Transverse colon (tissue), 3 donors: ENCODE data around the gene ZNF385B.

Experiments
- POLR2A ChIP-seq: fragments of 450-650 bp; IDR thresholded peaks from one replicate; pipeline ENCODE4 v1.6.1; 2016; ENCODE audit warnings: antibody characterized with exemption, mild to moderate bottlenecking, moderate library complexity
- TF ChIP-seq, protein P1 (sequence below), 5 experiments: fragments of 200-600 bp in 3 of 5; fragments of 450-650 bp in 2 of 5; sonication (generic) in 3 of 5; IDR thresholded peaks; 1 replicate in 2 of 5; 2 replicates in 3 of 5; pipeline ENCODE4 v1.5.1; 2016 to 2017; ENCODE audit warnings: antibody characterized with exemption in 5 of 5, inconsistent platforms in 3 of 5, mild to moderate bottlenecking in 2 of 5, moderate library complexity in 1 of 5

DNA sequence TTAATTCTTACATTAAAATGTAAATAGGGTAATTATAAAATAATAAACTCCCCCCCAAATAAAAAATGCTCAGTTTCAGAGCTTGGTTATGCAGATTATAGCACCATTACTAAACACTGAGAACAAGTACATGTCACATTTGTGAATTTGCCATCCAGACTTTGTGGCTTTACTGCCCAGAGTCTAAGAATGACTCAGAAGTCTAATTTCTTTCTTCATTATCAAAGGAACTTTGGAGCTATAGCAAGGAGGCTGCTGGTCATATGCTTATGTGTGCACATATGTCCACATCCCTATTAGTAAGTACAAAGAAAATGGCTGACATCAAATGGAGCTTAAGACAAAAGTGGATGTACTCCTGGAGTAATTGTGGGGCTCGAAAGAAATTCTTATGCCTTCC lies 348.2 kb downstream of the ZNF385B start:
- TF ChIP-seq, protein P1, sequence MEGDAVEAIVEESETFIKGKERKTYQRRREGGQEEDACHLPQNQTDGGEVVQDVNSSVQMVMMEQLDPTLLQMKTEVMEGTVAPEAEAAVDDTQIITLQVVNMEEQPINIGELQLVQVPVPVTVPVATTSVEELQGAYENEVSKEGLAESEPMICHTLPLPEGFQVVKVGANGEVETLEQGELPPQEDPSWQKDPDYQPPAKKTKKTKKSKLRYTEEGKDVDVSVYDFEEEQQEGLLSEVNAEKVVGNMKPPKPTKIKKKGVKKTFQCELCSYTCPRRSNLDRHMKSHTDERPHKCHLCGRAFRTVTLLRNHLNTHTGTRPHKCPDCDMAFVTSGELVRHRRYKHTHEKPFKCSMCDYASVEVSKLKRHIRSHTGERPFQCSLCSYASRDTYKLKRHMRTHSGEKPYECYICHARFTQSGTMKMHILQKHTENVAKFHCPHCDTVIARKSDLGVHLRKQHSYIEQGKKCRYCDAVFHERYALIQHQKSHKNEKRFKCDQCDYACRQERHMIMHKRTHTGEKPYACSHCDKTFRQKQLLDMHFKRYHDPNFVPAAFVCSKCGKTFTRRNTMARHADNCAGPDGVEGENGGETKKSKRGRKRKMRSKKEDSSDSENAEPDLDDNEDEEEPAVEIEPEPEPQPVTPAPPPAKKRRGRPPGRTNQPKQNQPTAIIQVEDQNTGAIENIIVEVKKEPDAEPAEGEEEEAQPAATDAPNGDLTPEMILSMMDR (IDR thresholded peaks at IDR 0.05): no peak
- no peak for TF ChIP-seq POLR2A
